ENCODE results near the gene RPL38.

RPL38 gene

GRCh38 chr17:74212913-74213791 is 9.7 kb downstream of the RPL38 start, which contains the start of gene TTYH2:
Gene TTYH2 (plus strand): TSS chr17:74213571. CDS start chr17:74213588, 17 bp downstream.
- FAIRE-seq: peak; percentile 89
- TF ChIP-seq SPI1 (IDR thresholded peaks at IDR 0.05; ENCODE audit: low read depth, low read length) (peak; percentile 74), PAX5 (IDR thresholded peaks at IDR 0.05; ENCODE audit: insufficient read depth, low read length, severe bottlenecking) (no peak)
- peak; percentile 70 for DNase-seq (ENCODE audit: insufficient read length, low spot score)

- DNase-seq (ENCODE audit: insufficient read length, low spot score) (no peak), FAIRE-seq (peak; percentile 16)
- no peak for TF ChIP-seq POU2F2 (IDR thresholded peaks at IDR 0.05; ENCODE audit: low read depth, low read length)
- peak; percentile 61 for TF ChIP-seq SPI1 (IDR thresholded peaks at IDR 0.05; ENCODE audit: low read depth, low read length)
- TF ChIP-seq POLR2AphosphoS5 (IDR thresholded peaks at IDR 0.05; ENCODE audit: low read depth, low read length): no peak
- no peak for TF ChIP-seq PAX5 (IDR thresholded peaks at IDR 0.05; ENCODE audit: insufficient read depth, low read length, severe bottlenecking)
Measured at GRCh38 chr17:74213861-74214391, 10.4 kb downstream of the RPL38 start.

GRCh38 chr17:74214484-74215341 is 11.2 kb downstream of the RPL38 start:
- DNase-seq (ENCODE audit: insufficient read length, low spot score) (no peak), FAIRE-seq (no peak)
- no peak for TF ChIP-seq SPI1 (IDR thresholded peaks at IDR 0.05; ENCODE audit: low read depth, low read length)
- TF ChIP-seq POLR2A (IDR thresholded peaks at IDR 0.05; ENCODE audit: low read depth, low read length): no peak
- no peak for TF ChIP-seq POU2F2 (IDR thresholded peaks at IDR 0.05; ENCODE audit: low read depth, low read length)
- TF ChIP-seq TAF1 (IDR thresholded peaks at IDR 0.05; ENCODE audit: low read depth, low read length): no peak
- no peak for TF ChIP-seq PAX5 (IDR thresholded peaks at IDR 0.05; ENCODE audit: insufficient read depth, low read length, severe bottlenecking)
- TF ChIP-seq POLR2AphosphoS5 (IDR thresholded peaks at IDR 0.05; ENCODE audit: low read depth, low read length): no peak

GRCh38 chr17:74215342-74215727 is 11.9 kb downstream of the RPL38 start:
- TF ChIP-seq TAF1 (IDR thresholded peaks at IDR 0.05; ENCODE audit: low read depth, low read length) (no peak), POLR2AphosphoS5 (IDR thresholded peaks at IDR 0.05; ENCODE audit: low read depth, low read length) (no peak), POU2F2 (IDR thresholded peaks at IDR 0.05; ENCODE audit: low read depth, low read length) (no peak), POLR2A (IDR thresholded peaks at IDR 0.05; ENCODE audit: low read depth, low read length) (no peak), PAX5 (IDR thresholded peaks at IDR 0.05; ENCODE audit: insufficient read depth, low read length, severe bottlenecking) (no peak), SPI1 (IDR thresholded peaks at IDR 0.05; ENCODE audit: low read depth, low read length) (no peak)
- DNase-seq (ENCODE audit: insufficient read length, low spot score) (no peak), FAIRE-seq (peak; percentile 33)

- FAIRE-seq (no peak), DNase-seq (ENCODE audit: insufficient read length, low spot score) (no peak)
- no peak for TF ChIP-seq SPI1 (IDR thresholded peaks at IDR 0.05; ENCODE audit: low read depth, low read length)
Measured at GRCh38 chr17:74216505-74216904, 13.0 kb downstream of the RPL38 start.

GRCh38 chr17:74217037-74217730 is 13.7 kb downstream of the RPL38 start:
- TF ChIP-seq PAX5 (IDR thresholded peaks at IDR 0.05; ENCODE audit: insufficient read depth, low read length, severe bottlenecking) (no peak), SPI1 (IDR thresholded peaks at IDR 0.05; ENCODE audit: low read depth, low read length) (no peak)
- DNase-seq (ENCODE audit: insufficient read length, low spot score): no peak
- FAIRE-seq: no peak

- TF ChIP-seq POU2F2 (IDR thresholded peaks at IDR 0.05; ENCODE audit: low read depth, low read length) (no peak), POLR2A (IDR thresholded peaks at IDR 0.05; ENCODE audit: low read depth, low read length) (no peak), SPI1 (IDR thresholded peaks at IDR 0.05; ENCODE audit: low read depth, low read length) (no peak), POLR2AphosphoS5 (IDR thresholded peaks at IDR 0.05; ENCODE audit: low read depth, low read length) (no peak), PAX5 (IDR thresholded peaks at IDR 0.05; ENCODE audit: insufficient read depth, low read length, severe bottlenecking) (no peak), TAF1 (IDR thresholded peaks at IDR 0.05; ENCODE audit: low read depth, low read length) (no peak)
- DNase-seq (ENCODE audit: insufficient read length, low spot score) (no peak), FAIRE-seq (no peak)
Measured at GRCh38 chr17:74217888-74218287, 14.4 kb downstream of the RPL38 start.

GRCh38 chr17:74218436-74218835 is 15.0 kb downstream of the RPL38 start:
- no peak for FAIRE-seq
- TF ChIP-seq PAX5 (IDR thresholded peaks at IDR 0.05; ENCODE audit: insufficient read depth, low read length, severe bottlenecking) (no peak), SPI1 (IDR thresholded peaks at IDR 0.05; ENCODE audit: low read depth, low read length) (no peak), POLR2AphosphoS5 (IDR thresholded peaks at IDR 0.05; ENCODE audit: low read depth, low read length) (no peak), POLR2A (IDR thresholded peaks at IDR 0.05; ENCODE audit: low read depth, low read length) (no peak), TAF1 (IDR thresholded peaks at IDR 0.05; ENCODE audit: low read depth, low read length) (no peak), POU2F2 (IDR thresholded peaks at IDR 0.05; ENCODE audit: low read depth, low read length) (no peak)
- no peak for DNase-seq (ENCODE audit: insufficient read length, low spot score)

GRCh38 chr17:74219576-74220133 is 16.2 kb downstream of the RPL38 start:
- DNase-seq (ENCODE audit: insufficient read length, low spot score) (no peak), FAIRE-seq (no peak)
- TF ChIP-seq SPI1 (IDR thresholded peaks at IDR 0.05; ENCODE audit: low read depth, low read length): no peak
- no peak for TF ChIP-seq TAF1 (IDR thresholded peaks at IDR 0.05; ENCODE audit: low read depth, low read length)
- TF ChIP-seq POLR2AphosphoS5 (IDR thresholded peaks at IDR 0.05; ENCODE audit: low read depth, low read length): no peak
- no peak for TF ChIP-seq PAX5 (IDR thresholded peaks at IDR 0.05; ENCODE audit: insufficient read depth, low read length, severe bottlenecking)
- TF ChIP-seq POU2F2 (IDR thresholded peaks at IDR 0.05; ENCODE audit: low read depth, low read length): no peak
- TF ChIP-seq POLR2A (IDR thresholded peaks at IDR 0.05; ENCODE audit: low read depth, low read length): no peak
